H1 (cell line): ENCODE measurements around the gene RAB11B. TPM values are rescaled to one million over a fixed set of nuclear protein-coding genes. Genes with fewer than 3 reads are reported as not detected.
A peak's percentile ranks its signal among the peaks of the same experiment; 100 is the strongest.

ENCODE experiments used
- ASH2L ChIP-seq: fragments of 200-600, 300-600 bp; sonication (generic); IDR thresholded peaks from one replicate; pipeline ENCODE4 v1.7.1; 2017; ENCODE audit warnings: low read length
- BRCA1 ChIP-seq: IDR thresholded peaks from 2 replicates; pipeline ENCODE4 v1.6.1; 2012; ENCODE audit warnings: low read depth, low read length, improper control_type of control experiment
- CHD1 ChIP-seq: IDR thresholded peaks from 2 replicates; pipeline ENCODE4 v1.6.1; 2012; ENCODE audit warnings: low read depth, low read length, improper control_type of control experiment
- CTBP2 ChIP-seq: IDR thresholded peaks from 2 replicates; pipeline ENCODE4 v1.7.0; 2011; ENCODE audit warnings: borderline replicate concordance, mild to moderate bottlenecking, moderate library complexity, mixed read lengths, low read length; ENCODE audit not compliant: insufficient read depth, insufficient read length
- EP300 ChIP-seq, 2 experiments: IDR thresholded peaks; 1 replicate in 1 of 2; 2 replicates in 1 of 2; pipeline ENCODE4 v1.6.1; 2011 to 2012; ENCODE audit warnings: low read depth in 2 of 2, low read length in 2 of 2, mild to moderate bottlenecking in 2 of 2, borderline replicate concordance in 1 of 2, inconsistent platforms in 1 of 2, moderate library complexity in 1 of 2
- GABPA ChIP-seq: IDR thresholded peaks from 2 replicates; pipeline ENCODE4 v1.6.1; 2011; ENCODE audit warnings: mild to moderate bottlenecking, low read length, moderate library complexity, borderline replicate concordance; ENCODE audit not compliant: insufficient read depth
- JUN ChIP-seq: IDR thresholded peaks from 2 replicates; pipeline ENCODE4 v1.6.1; 2011; ENCODE audit warnings: low read depth, mild to moderate bottlenecking, improper control_type of control experiment, low read length
- SUZ12 ChIP-seq: fragments of 200-600 bp; sonication (generic); IDR thresholded peaks from 2 replicates; pipeline ENCODE4 v1.6.1; 2012; ENCODE audit warnings: mild to moderate bottlenecking, inconsistent platforms, low read length, moderate library complexity, mixed read lengths
- polyA plus RNA-seq, 7 experiments: library from polyadenylated mRNA; depleted of rRNA in 3 of 7; stranded (reverse) in 5 of 7; unstranded in 2 of 7; fragments of >200 nt in 5 of 7; fragments of 200-250 nt in 2 of 7; gene quantifications; 1 replicate in 5 of 7; 2 replicates in 1 of 7; 4 replicates in 1 of 7; pipeline versions ENCODE4 v1.2.1 to v1.2.3, GENCODE V29; 2011 to 2013; ENCODE audit warnings: missing spikeins in 2 of 7, mixed read lengths in 2 of 7
- total RNA-seq: library from RNA; stranded (reverse); fragmentation: NEBNext Ultra II Directional; extraction: Animal tissue kit (Norgen Biotek cat#: 25700); gene quantifications from 2 replicates; pipeline ENCODE4 v1.2.1, GENCODE V29; 2021

Gene RAB11B
- total and polyA plus RNA-seq, 2 of the 8 experiments (the other 6 are each of a cell fraction or from before 2014, with no cell fraction given), result 50.2 to 85.8 TPM

DNA sequence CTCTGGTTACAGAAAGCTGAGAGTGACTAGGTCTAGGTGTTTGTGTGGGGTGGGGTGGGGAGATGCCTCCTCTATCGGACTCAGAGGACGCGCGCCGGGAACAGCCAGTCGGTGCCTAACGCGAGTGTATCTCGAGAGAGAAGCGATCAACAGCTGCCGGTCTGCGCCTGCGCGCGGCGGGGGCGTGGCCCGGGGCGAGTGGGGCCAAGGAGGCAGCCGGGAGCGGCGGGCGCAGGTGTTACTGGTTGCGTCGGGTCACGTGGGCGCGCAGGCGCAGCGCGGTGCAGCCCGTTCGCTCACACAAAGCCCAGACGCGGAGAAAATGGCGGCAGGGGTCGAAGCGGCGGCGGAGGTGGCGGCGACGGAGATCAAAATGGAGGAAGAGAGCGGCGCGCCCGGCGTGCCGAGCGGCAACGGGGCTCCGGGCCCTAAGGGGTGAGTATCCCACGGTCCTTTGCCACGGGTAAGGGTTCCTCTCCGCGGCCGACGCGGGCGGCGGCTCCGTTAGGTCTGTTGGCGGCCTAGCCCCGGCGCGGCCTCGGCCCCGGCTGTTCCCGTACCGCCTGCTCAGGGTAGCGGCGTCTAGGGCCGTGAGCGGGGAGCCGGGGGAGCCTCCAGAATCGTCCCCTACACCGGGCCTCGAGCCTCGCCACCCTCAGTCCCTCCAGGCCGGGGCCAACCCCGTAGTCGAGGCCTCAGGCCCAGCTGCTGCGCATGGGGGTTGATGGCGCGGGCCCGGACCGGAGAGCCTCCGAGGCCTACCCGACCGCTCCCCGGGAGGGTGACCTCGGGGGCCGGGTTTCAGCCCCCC is 54.7 kb downstream of the RAB11B start, which contains the start of gene HNRNPM (continued):
- no peak for TF ChIP-seq JUN
- TF ChIP-seq CTBP2, result no peak
- TF ChIP-seq GABPA, result no peak
- TF ChIP-seq CHD1, result no peak
- no peak for TF ChIP-seq EP300 (IDR thresholded peaks at IDR 0.05; ENCODE audit: borderline replicate concordance in 1 of 2, low read depth in 2 of 2, low read length in 2 of 2)
- no peak for TF ChIP-seq BRCA1
- no peak for TF ChIP-seq SUZ12
- TF ChIP-seq ASH2L, result peak; percentile 87
